C4-2B (cell line): ENCODE measurements around the gene ANKIB1.

Experiments used
- CTCF ChIP-seq: fragments of 450-650 bp; conservative IDR thresholded peaks from 2 replicates; pipeline ENCODE4 v1.5.1; 2017; ENCODE audit warnings: mild to moderate bottlenecking
- ZFX ChIP-seq: fragments of 450-650 bp; IDR thresholded peaks from 2 replicates; pipeline ENCODE4 v1.6.1; 2017

GRCh38 chr7:92335574-92335973, 89.8 kb downstream of the ANKIB1 start:
- TF ChIP-seq CTCF (no peak), ZFX (no peak)
